Measurements from ENCODE around the gene PLEKHM1.

PLEKHM1 gene

GRCh38 chr17:45437465-45438283, 52.8 kb downstream of the PLEKHM1 start:
- no peaks in the 10 kb centered on the region for H3K9me3 ChIP-seq (ENCODE audit: low read length)
- H3K4me3 ChIP-seq (ENCODE audit: low read depth in 1 of 2, low read length in 2 of 2): no peak overlapping the region
- H3K27me3 ChIP-seq (ENCODE audit: control insufficient read depth in 1 of 2, insufficient read depth in 2 of 2, low read length in 2 of 2): peaks cover 0 to 4% of the 10 kb centered on the region in 2 donors
- H3K27ac ChIP-seq (ENCODE audit: low read depth, low read length): no peak overlapping the region
- H3K36me3 ChIP-seq (ENCODE audit: insufficient read depth, low read length): peaks cover 5% of the 10 kb centered on the region
- H3K9ac ChIP-seq (ENCODE audit: low read length): no peak overlapping the region
- peaks cover 7% of the 10 kb centered on the region for H3K4me1 ChIP-seq (ENCODE audit: insufficient read depth, low read length)

GRCh38 chr17:45436625-45437464, 53.7 kb downstream of the PLEKHM1 start:
- no peak overlapping the region for H3K4me3 ChIP-seq (ENCODE audit: low read depth in 1 of 2, low read length in 2 of 2)
- H3K36me3 ChIP-seq (ENCODE audit: insufficient read depth, low read length): peaks cover 5% of the 10 kb centered on the region
- H3K27ac ChIP-seq (ENCODE audit: low read depth, low read length): no peak overlapping the region
- peaks cover 7% of the 10 kb centered on the region for H3K4me1 ChIP-seq (ENCODE audit: insufficient read depth, low read length)
- no peaks in the 10 kb centered on the region for H3K9me3 ChIP-seq (ENCODE audit: low read length)
- H3K27me3 ChIP-seq (ENCODE audit: control insufficient read depth in 1 of 2, insufficient read depth in 2 of 2, low read length in 2 of 2): peaks cover 0 to 8% of the 10 kb centered on the region in 2 donors
- no peak overlapping the region for H3K9ac ChIP-seq (ENCODE audit: low read length)

GRCh38 chr17:45436161-45436560, 54.4 kb downstream of the PLEKHM1 start:
- Histone ChIP-seq H3K27me3 (ENCODE audit: control insufficient read depth in 1 of 2, insufficient read depth in 2 of 2, low read length in 2 of 2) (peaks cover 0 to 14% of the 10 kb centered on the region in 2 donors), H3K9me3 (ENCODE audit: low read length) (no peaks in the 10 kb centered on the region), H3K4me1 (ENCODE audit: insufficient read depth, low read length) (peaks cover 7% of the 10 kb centered on the region), H3K4me3 (ENCODE audit: low read depth in 1 of 2, low read length in 2 of 2) (no peak overlapping the region), H3K27ac (ENCODE audit: low read depth, low read length) (no peak overlapping the region), H3K9ac (ENCODE audit: low read length) (no peak overlapping the region), H3K36me3 (ENCODE audit: insufficient read depth, low read length) (peaks cover 5% of the 10 kb centered on the region)

GRCh38 chr17:45435481-45435880, 55.0 kb downstream of the PLEKHM1 start:
- H3K27ac ChIP-seq (ENCODE audit: low read depth, low read length): no peak overlapping the region
- H3K36me3 ChIP-seq (ENCODE audit: insufficient read depth, low read length): peaks cover 5% of the 10 kb centered on the region
- peaks cover 6% of the 10 kb centered on the region for H3K4me1 ChIP-seq (ENCODE audit: insufficient read depth, low read length)
- peaks cover 2 to 20% of the 10 kb centered on the region in 2 donors for H3K27me3 ChIP-seq (ENCODE audit: control insufficient read depth in 1 of 2, insufficient read depth in 2 of 2, low read length in 2 of 2)
- no peaks in the 10 kb centered on the region for H3K9me3 ChIP-seq (ENCODE audit: low read length)
- no peak overlapping the region for H3K4me3 ChIP-seq (ENCODE audit: low read depth in 1 of 2, low read length in 2 of 2)
- no peak overlapping the region for H3K9ac ChIP-seq (ENCODE audit: low read length)

- Histone ChIP-seq H3K9me3 (ENCODE audit: low read length) (no peaks in the 10 kb centered on the region), H3K27ac (ENCODE audit: low read depth, low read length) (no peak overlapping the region), H3K9ac (ENCODE audit: low read length) (no peak overlapping the region), H3K4me1 (ENCODE audit: insufficient read depth, low read length) (peaks cover 15% of the 10 kb centered on the region), H3K36me3 (ENCODE audit: insufficient read depth, low read length) (no peaks in the 10 kb centered on the region), H3K4me3 (ENCODE audit: low read depth in 1 of 2, low read length in 2 of 2) (no peak overlapping the region), H3K27me3 (ENCODE audit: control insufficient read depth in 1 of 2, insufficient read depth in 2 of 2, low read length in 2 of 2) (peaks cover 20 to 42% of the 10 kb centered on the region in 2 donors)
These were observed 57.4 kb downstream of the PLEKHM1 start for GRCh38 chr17:45433159-45433535.

GRCh38 chr17:45432405-45433158, 57.9 kb downstream of the PLEKHM1 start, which contains the start of gene ARHGAP27:
TSS of gene ARHGAP27 (minus strand) at chr17:45432870. CDS start at chr17:45430279, 2,591 bp downstream.
- peaks cover 21 to 45% of the 10 kb centered on the region in 2 donors for H3K27me3 ChIP-seq (ENCODE audit: control insufficient read depth in 1 of 2, insufficient read depth in 2 of 2, low read length in 2 of 2)
- peaks cover 18% of the 10 kb centered on the region for H3K4me1 ChIP-seq (ENCODE audit: insufficient read depth, low read length)
- no peaks in the 10 kb centered on the region for H3K9me3 ChIP-seq (ENCODE audit: low read length)
- H3K9ac ChIP-seq (ENCODE audit: low read length): no peak within 1 kb of the TSS
- peak within 1 kb of the TSS; percentile 41 to 54 for H3K4me3 ChIP-seq (ENCODE audit: low read depth in 1 of 2, low read length in 2 of 2)
- peak within 1 kb of the TSS; percentile 24 for H3K27ac ChIP-seq (ENCODE audit: low read depth, low read length)
- no peaks in the 10 kb centered on the region for H3K36me3 ChIP-seq (ENCODE audit: insufficient read depth, low read length)

- Histone ChIP-seq H3K27me3 (ENCODE audit: control insufficient read depth in 1 of 2, insufficient read depth in 2 of 2, low read length in 2 of 2) (peaks cover 21 to 51% of the 10 kb centered on the region in 2 donors), H3K36me3 (ENCODE audit: insufficient read depth, low read length) (no peaks in the 10 kb centered on the region), H3K4me1 (ENCODE audit: insufficient read depth, low read length) (peaks cover 18% of the 10 kb centered on the region), H3K27ac (ENCODE audit: low read depth, low read length) (peak overlapping the region; percentile 24), H3K4me3 (ENCODE audit: low read depth in 1 of 2, low read length in 2 of 2) (peak overlapping the region; percentile 41 to 54), H3K9ac (ENCODE audit: low read length) (no peak overlapping the region), H3K9me3 (ENCODE audit: low read length) (no peaks in the 10 kb centered on the region)
These were observed 58.8 kb downstream of the PLEKHM1 start for GRCh38 chr17:45431531-45432404.

GRCh38 chr17:45430738-45431530, 59.6 kb downstream of the PLEKHM1 start:
- Histone ChIP-seq H3K4me1 (ENCODE audit: insufficient read depth, low read length) (peaks cover 18% of the 10 kb centered on the region), H3K36me3 (ENCODE audit: insufficient read depth, low read length) (no peaks in the 10 kb centered on the region), H3K9me3 (ENCODE audit: low read length) (no peaks in the 10 kb centered on the region), H3K27ac (ENCODE audit: low read depth, low read length) (no peak overlapping the region), H3K27me3 (ENCODE audit: control insufficient read depth in 1 of 2, insufficient read depth in 2 of 2, low read length in 2 of 2) (peaks cover 21 to 54% of the 10 kb centered on the region in 2 donors), H3K9ac (ENCODE audit: low read length) (no peak overlapping the region), H3K4me3 (ENCODE audit: low read depth in 1 of 2, low read length in 2 of 2) (peak overlapping the region; percentile 41 to 54)

- Histone ChIP-seq H3K9me3 (ENCODE audit: low read length) (no peaks in the 10 kb centered on the region), H3K9ac (ENCODE audit: low read length) (no peak overlapping the region), H3K27ac (ENCODE audit: low read depth, low read length) (no peak overlapping the region), H3K4me1 (ENCODE audit: insufficient read depth, low read length) (peaks cover 18% of the 10 kb centered on the region), H3K4me3 (ENCODE audit: low read depth in 1 of 2, low read length in 2 of 2) (peak overlapping the region; percentile 8 to 41), H3K36me3 (ENCODE audit: insufficient read depth, low read length) (no peaks in the 10 kb centered on the region), H3K27me3 (ENCODE audit: control insufficient read depth in 1 of 2, insufficient read depth in 2 of 2, low read length in 2 of 2) (peaks cover 21 to 54% of the 10 kb centered on the region in 2 donors)
These were observed 60.3 kb downstream of the PLEKHM1 start for GRCh38 chr17:45430006-45430737.

Measured in muscle layer of colon (tissue), 2 donors.